ENCODE data around the gene L3MBTL4. TPM values are rescaled to one million over a fixed set of nuclear protein-coding genes. Genes with fewer than 3 reads are reported as not detected.

The L3MBTL4 gene
- total RNA-seq, 4 donors from 2014 or later: 3.6 to 9.0 (median 5.0) TPM

DNA sequence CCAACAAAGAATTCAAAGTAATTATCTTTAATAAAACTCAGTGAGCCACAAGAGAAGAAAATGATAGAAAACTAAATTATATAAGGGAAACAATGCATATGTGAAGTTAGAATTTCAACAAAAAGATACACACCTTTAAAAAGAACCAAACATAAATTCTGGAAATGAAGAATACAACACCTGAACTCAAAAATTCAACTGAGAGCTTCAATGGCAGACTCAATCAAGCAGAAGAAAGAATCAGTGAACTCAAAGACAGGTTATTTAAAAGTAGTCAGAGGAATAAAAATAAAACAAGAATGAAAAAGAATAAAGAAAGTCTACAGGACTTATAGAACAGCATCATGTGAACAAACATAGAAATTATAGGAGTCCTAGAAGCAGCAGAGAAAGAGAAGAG, 73.4 kb downstream of the L3MBTL4 start:
- intact Hi-C loops (cut with DNase I): no loop called here
- Histone ChIP-seq H3K4me3 (no peak overlapping the region), H3K9me3 (peaks cover 0 to 7% (median 3%) of the 10 kb centered on the region in 3 donors), H3K27ac (no peak overlapping the region), H3K27me3 (no peaks in the 10 kb centered on the region), H3K36me3 (no peaks in the 10 kb centered on the region), H3K4me1 (no peaks in the 10 kb centered on the region)
- DNase-seq: no peak
- no peak for TF ChIP-seq POLR2A (IDR thresholded peaks at IDR 0.05)
- TF ChIP-seq, protein P1, sequence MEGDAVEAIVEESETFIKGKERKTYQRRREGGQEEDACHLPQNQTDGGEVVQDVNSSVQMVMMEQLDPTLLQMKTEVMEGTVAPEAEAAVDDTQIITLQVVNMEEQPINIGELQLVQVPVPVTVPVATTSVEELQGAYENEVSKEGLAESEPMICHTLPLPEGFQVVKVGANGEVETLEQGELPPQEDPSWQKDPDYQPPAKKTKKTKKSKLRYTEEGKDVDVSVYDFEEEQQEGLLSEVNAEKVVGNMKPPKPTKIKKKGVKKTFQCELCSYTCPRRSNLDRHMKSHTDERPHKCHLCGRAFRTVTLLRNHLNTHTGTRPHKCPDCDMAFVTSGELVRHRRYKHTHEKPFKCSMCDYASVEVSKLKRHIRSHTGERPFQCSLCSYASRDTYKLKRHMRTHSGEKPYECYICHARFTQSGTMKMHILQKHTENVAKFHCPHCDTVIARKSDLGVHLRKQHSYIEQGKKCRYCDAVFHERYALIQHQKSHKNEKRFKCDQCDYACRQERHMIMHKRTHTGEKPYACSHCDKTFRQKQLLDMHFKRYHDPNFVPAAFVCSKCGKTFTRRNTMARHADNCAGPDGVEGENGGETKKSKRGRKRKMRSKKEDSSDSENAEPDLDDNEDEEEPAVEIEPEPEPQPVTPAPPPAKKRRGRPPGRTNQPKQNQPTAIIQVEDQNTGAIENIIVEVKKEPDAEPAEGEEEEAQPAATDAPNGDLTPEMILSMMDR (IDR thresholded peaks at IDR 0.05): no peak

DNA sequence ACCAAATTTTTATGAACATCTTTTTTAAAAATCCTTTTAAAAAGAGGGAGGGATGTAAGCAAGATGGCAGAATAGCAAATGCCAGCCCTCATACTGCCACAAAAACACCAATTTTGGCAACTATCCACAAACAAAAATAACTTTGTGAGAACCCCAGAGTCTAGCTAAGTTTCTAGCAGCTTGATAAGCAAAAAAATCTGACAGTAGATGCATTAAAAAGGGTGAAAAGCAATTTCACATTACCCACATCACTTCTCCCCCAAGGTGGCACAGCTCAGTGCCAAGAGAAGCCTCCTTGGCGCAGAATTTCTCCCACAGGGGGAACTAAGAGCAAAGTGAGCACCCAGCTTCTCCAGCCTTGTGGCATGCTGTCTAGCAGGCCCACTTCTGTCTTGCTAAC, 74.6 kb downstream of the L3MBTL4 start:
- H3K4me1 ChIP-seq: no peaks in the 10 kb centered on the region
- H3K27me3 ChIP-seq: no peaks in the 10 kb centered on the region
- H3K27ac ChIP-seq: no peak overlapping the region
- H3K36me3 ChIP-seq: no peaks in the 10 kb centered on the region
- peaks cover 0 to 7% (median 3%) of the 10 kb centered on the region in 3 donors for H3K9me3 ChIP-seq
- H3K4me3 ChIP-seq: no peak overlapping the region
- intact Hi-C loops (cut with DNase I): no loop called here
- 82 to 100% methylated on average over 1 of the region's 1 CpG for WGBS, 2 donors
- TF ChIP-seq, protein P1 (IDR thresholded peaks at IDR 0.05): no peak
- no peak for TF ChIP-seq POLR2A (IDR thresholded peaks at IDR 0.05)
- DNase-seq: no peak

DNA sequence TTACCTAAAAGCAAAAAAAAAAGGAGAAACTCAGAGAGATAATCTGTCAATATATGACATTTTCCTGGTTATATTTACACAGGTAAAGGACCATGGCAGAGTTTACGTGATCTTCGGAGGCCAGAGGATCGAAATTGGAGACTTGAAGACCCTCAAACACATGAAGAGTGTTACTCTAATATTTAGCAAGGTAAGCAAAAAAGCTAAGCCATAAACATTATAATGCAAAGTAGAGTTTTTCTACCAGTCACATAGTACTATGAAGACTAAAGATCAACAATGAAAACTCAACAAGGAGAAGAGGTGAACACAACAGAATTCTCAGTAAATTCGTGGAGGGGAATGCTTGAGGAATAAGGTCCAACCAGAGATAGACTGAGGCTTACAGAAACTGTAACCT, 78.5 kb downstream of the L3MBTL4 start:
- Histone ChIP-seq H3K9me3 (no peaks in the 10 kb centered on the region), H3K4me3 (no peak overlapping the region), H3K4me1 (no peaks in the 10 kb centered on the region), H3K36me3 (no peaks in the 10 kb centered on the region), H3K27ac (no peak overlapping the region), H3K27me3 (no peaks in the 10 kb centered on the region)
- DNase-seq: no peak
- TF ChIP-seq, protein P1 (IDR thresholded peaks at IDR 0.05): no peak
- TF ChIP-seq POLR2A (IDR thresholded peaks at IDR 0.05): no peak
- intact Hi-C loops (cut with DNase I): no loop called here
- WGBS, 2 donors: 73 to 81% methylated on average over 4 of the region's 4 CpGs

DNA sequence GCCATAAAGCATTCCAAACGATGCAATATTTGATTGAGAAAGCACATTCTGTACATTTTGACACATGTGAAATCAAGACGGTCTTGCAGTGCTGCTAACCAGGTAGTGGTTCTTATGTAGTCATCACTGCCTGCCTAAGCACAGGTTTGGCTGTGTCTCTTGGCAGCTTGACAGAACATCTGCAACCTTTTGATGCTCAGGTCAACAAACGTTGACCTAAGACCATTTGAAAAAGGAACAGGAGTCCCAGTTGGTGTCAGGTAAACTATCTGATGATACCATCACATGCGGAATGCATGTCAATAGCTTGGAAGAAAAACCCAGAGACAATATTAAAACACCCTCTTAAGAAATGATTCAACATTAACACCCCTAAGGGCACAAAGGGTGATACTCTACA, 80.7 kb downstream of the L3MBTL4 start:
- TF ChIP-seq, protein P1 (IDR thresholded peaks at IDR 0.05): no peak
- no peak for TF ChIP-seq POLR2A (IDR thresholded peaks at IDR 0.05)

DNA sequence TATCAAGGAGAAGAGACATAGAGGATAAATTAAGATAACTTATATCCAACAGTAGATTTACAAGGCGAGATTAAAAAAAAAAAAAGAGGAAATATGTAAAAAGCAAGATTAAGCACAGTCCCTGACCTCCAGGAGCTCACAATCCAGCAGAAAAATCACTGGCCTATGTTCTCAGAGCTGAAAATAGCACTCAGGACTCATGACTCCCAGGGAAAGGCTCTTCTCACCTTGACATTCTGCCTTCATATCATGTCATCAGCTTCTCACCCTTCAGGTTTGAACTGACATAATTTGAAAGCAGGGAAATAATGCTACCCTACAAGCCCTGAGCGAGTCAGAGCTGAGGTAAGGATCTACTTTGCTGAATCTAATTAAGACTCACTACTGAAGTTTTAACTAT, 82.8 kb downstream of the L3MBTL4 start:
- Histone ChIP-seq H3K27ac (no peak overlapping the region), H3K9me3 (no peaks in the 10 kb centered on the region), H3K36me3 (no peaks in the 10 kb centered on the region), H3K27me3 (no peaks in the 10 kb centered on the region), H3K4me1 (peaks cover 0 to 21% (median 0%) of the 10 kb centered on the region in 3 donors), H3K4me3 (no peak overlapping the region)
- intact Hi-C loops (cut with DNase I): no loop called here
- TF ChIP-seq, protein P1 (IDR thresholded peaks at IDR 0.05): no peak
- no peak for TF ChIP-seq POLR2A (IDR thresholded peaks at IDR 0.05)
- DNase-seq: no peak
- 77 to 84% methylated on average over 2 of the region's 2 CpGs for WGBS, 2 donors

More for the DNA sequence above, 80.7 kb downstream of the L3MBTL4 start:
- Histone ChIP-seq H3K4me3 (no peak overlapping the region), H3K36me3 (no peaks in the 10 kb centered on the region), H3K27ac (no peak overlapping the region), H3K27me3 (no peaks in the 10 kb centered on the region), H3K4me1 (peaks cover 0 to 6% (median 0%) of the 10 kb centered on the region in 3 donors), H3K9me3 (no peaks in the 10 kb centered on the region)
- 50 to 56% methylated on average over 4 of the region's 4 CpGs for WGBS, 2 donors
- intact Hi-C loops (cut with DNase I): no loop called here
- no peak for DNase-seq

All from esophagus squamous epithelium (tissue), 5 donors.